Measurements from ENCODE around the gene MTERF4. TPM values are rescaled to one million over a fixed set of nuclear protein-coding genes. Genes with fewer than 3 reads are reported as not detected.

The MTERF4 gene
- total and polyA plus RNA-seq, 12 donors: 17.4 to 39.2 (median 32.2) TPM

DNA sequence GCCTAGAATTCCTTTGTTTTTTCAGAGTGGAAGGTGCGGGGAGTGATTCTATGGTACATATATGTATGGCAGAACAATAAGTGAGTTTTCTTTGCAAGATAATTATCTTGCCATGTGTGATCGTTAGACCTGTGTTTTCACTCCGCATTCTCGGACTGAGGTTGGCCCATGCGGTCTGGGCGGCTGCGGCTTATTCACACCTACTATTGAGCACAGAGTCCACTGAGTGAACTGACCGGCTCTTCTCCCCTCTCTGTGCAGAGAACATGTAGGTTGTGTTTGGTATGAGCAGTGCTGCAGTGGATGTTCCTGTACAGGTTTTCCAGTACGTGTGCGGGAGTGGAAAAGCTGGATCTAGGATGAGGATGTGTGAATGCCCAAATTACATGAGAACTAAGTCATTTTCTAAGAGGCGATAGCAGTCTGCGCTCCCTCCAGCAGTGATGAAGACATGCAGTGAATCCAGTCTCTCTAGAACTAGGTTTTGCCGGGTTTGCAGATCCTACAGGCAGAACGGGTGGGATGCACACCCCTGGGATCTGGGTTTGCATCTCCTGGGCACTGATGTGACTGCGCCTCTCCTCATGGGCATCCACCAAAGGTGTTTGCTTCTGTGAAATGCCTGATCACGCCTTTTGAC lies 27.1 kb downstream of the MTERF4 start:
- intact Hi-C loops (cut with DNase I): no loop called here
- Histone ChIP-seq H3K9me3 (replicated peaks in 1 of 3) (no peaks in the 10 kb centered on the region), H3K27ac (no peak overlapping the region), H3K27me3 (no peaks in the 10 kb centered on the region), H3K4me3 (no peak overlapping the region), H3K36me3 (replicated peaks in 1 of 2) (peaks cover 0 to 19% of the 10 kb centered on the region in 2 donors), H3K4me1 (replicated peaks in 1 of 2) (no peaks in the 10 kb centered on the region)
- DNase-seq: peak in 1 of 7 donors; percentile 46
- TF ChIP-seq, protein P1, sequence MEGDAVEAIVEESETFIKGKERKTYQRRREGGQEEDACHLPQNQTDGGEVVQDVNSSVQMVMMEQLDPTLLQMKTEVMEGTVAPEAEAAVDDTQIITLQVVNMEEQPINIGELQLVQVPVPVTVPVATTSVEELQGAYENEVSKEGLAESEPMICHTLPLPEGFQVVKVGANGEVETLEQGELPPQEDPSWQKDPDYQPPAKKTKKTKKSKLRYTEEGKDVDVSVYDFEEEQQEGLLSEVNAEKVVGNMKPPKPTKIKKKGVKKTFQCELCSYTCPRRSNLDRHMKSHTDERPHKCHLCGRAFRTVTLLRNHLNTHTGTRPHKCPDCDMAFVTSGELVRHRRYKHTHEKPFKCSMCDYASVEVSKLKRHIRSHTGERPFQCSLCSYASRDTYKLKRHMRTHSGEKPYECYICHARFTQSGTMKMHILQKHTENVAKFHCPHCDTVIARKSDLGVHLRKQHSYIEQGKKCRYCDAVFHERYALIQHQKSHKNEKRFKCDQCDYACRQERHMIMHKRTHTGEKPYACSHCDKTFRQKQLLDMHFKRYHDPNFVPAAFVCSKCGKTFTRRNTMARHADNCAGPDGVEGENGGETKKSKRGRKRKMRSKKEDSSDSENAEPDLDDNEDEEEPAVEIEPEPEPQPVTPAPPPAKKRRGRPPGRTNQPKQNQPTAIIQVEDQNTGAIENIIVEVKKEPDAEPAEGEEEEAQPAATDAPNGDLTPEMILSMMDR (IDR thresholded peaks at IDR 0.05): no peak
- TF ChIP-seq POLR2A (IDR thresholded peaks at IDR 0.05): no peak
- 93 to 95% (median 94%) methylated on average over 16 of the region's 16 CpGs for WGBS, 4 donors

DNA sequence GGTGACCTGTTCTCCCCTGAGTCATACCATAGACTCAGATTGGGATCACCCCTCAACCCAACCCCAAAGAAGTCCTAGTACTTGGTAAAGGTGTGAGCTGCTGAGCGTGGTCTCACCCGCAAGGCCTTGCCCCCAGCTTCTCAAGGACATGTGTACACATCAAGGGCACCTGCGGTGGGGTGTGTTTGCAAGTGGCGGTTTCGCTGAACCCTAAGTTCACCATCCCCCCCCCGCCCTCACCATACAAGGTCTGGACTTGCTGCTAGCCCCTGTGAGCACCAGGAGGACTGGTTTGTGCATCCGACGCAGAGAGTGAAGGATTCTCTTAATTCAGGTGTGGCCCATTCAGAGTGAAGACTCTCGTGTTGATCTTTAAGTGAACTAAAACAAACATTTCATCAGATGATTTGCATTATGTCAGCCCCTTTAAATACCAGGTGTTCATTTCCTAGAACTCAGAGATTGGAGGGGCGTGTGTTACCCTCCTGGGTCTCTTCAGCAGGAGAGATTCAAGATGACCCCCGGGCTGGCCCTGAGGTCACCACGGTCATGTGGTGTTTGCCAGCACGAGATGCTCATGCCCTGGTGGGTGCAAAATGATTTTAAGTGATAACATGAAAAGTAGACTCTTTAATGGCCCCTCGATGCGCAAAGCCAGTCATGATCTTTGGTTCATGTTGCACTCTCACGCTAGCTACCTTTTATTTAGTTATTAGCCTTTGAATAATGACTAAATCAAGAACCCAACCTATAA lies 27.8 kb downstream of the MTERF4 start:
- H3K27ac ChIP-seq: no peak overlapping the region
- intact Hi-C loops (cut with DNase I): no loop called here
- no peaks in the 10 kb centered on the region for H3K27me3 ChIP-seq
- TF ChIP-seq, protein P1 (IDR thresholded peaks at IDR 0.05): no peak
- TF ChIP-seq POLR2A (IDR thresholded peaks at IDR 0.05): no peak
- H3K9me3 ChIP-seq (replicated peaks in 1 of 3): no peaks in the 10 kb centered on the region
- H3K4me3 ChIP-seq: no peak overlapping the region
- H3K4me1 ChIP-seq (replicated peaks in 1 of 2): no peaks in the 10 kb centered on the region
- H3K36me3 ChIP-seq (replicated peaks in 1 of 2): peaks cover 0 to 19% of the 10 kb centered on the region in 2 donors
- WGBS, 4 donors: 90 to 94% (median 94%) methylated on average over 14 to 16 of the region's 16 CpGs
- peak in 1 of 7 donors; percentile 48 for DNase-seq

DNA sequence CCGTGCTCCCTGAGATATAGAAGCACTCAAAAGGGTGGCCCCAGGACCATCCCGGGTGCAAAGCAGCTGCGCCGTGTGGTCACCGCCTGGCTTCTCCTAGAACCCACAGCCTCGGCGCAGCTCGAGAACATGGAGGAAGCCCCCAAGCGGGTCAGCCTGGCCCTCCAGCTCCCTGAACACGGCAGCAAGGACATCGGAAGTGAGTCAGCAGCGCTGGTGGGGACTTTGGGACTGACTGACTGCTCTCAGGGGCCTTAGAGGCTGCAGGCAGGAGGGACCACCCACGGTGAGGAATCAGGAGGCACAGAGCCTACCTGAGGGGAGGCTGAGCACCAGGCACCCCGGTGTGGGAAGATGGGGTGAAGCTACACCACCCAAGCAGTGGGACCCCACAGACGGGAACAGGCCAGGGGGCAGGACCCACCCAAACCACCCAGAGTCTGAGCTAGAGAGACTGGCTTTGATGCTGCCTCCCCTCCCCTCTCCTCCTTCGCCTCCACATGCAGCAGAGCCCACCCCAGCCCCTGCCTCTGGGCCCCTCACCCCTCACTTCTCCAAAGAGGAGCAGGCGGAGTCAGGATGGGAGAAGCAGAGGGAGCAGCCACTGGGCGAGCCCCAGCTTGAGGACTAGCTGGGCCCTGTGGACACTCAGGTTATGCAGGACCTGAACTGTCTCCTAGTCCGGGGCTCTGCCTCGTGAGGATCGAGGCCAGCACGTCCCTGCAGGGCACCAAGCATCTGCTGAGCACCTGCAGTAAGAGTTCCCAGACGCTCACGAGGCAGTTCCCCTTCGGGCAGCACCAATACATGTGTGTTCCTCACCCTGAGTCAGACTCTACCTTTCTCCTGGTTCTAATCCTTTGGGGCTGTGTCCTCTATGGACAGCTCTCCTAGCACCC lies 28.7 kb downstream of the MTERF4 start:
- TF ChIP-seq POLR2A (IDR thresholded peaks at IDR 0.05): no peak
- TF ChIP-seq, protein P1 (IDR thresholded peaks at IDR 0.05): no peak
- H3K9me3 ChIP-seq (replicated peaks in 1 of 3): no peaks in the 10 kb centered on the region
- no peak overlapping the region for H3K4me3 ChIP-seq
- peaks cover 0 to 19% of the 10 kb centered on the region in 2 donors for H3K36me3 ChIP-seq (replicated peaks in 1 of 2)
- no peaks in the 10 kb centered on the region for H3K4me1 ChIP-seq (replicated peaks in 1 of 2)
- WGBS, 4 donors: 82 to 88% (median 86%) methylated on average over 4 to 25 of the region's 25 CpGs
- no peaks in the 10 kb centered on the region for H3K27me3 ChIP-seq
- no peak overlapping the region for H3K27ac ChIP-seq
- peak in 2 of 7 donors; percentile 16 to 38 for DNase-seq
- intact Hi-C loops (cut with DNase I): no loop called here
